Measurements from ENCODE around the gene CLCN7.

DNA sequence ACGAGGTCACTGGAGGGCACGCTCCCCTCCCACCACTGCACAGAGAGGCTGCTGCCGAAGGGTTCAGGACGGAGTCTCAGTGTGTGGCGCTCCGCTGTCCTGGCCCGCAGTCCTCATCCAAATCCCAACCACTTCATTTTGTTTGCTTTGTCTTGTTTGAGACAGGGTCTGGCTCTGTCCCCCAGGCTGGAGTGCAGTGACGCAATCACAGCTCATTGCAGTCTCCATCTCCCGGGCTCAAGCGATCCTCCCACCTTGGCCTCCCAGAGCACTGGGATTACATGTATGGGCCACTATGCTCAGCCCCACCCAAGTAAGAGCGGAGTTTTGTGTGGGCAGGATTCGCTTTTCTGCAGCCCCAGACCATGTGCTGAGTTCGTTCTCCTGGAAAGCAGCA is 73.1 kb downstream of the CLCN7 start:
- no peak for TF ChIP-seq POLR2A (IDR thresholded peaks at IDR 0.05)
- no peak for TF ChIP-seq EP300 (IDR thresholded peaks at IDR 0.05)
